Liver (tissue), 9 donors: Measurements from ENCODE around the gene CALM3. TPM values are rescaled to one million over a fixed set of nuclear protein-coding genes. Genes with fewer than 3 reads are reported as not detected.

Experiments
- DNase-seq: peaks from one replicate; pipeline ENCODE4 v3.0.0-alpha.2; 2017; ENCODE audit warnings: low spot score
- H3K27ac ChIP-seq, 2 donors: one replicate each; pipeline ENCODE4 v1.7.0; 2013; ENCODE audit warnings: inconsistent platforms in 2 of 2, low read length in 2 of 2, control low read depth in 1 of 2, low read depth in 1 of 2, mild to moderate bottlenecking in 1 of 2
- H3K27me3 ChIP-seq, 4 donors: one replicate each; pipeline versions ENCODE4 v1.6.1 to v1.7.0; 2013; ENCODE audit warnings: low read length in 3 of 4, inconsistent platforms in 1 of 4, mild to moderate bottlenecking in 1 of 4, moderate library complexity in 1 of 4; ENCODE audit not compliant: control insufficient read depth in 4 of 4, insufficient read depth in 4 of 4
- H3K36me3 ChIP-seq, 4 donors: one replicate each; pipeline versions ENCODE4 v1.6.1 to v1.7.0; 2013; ENCODE audit warnings: low read length in 3 of 4, mild to moderate bottlenecking in 3 of 4, low read depth in 1 of 4, moderate library complexity in 1 of 4; ENCODE audit not compliant: control insufficient read depth in 4 of 4, insufficient read depth in 3 of 4
- H3K4me1 ChIP-seq, 4 donors: one replicate each; pipeline versions ENCODE4 v1.6.1 to v1.7.0; 2013; ENCODE audit warnings: low read length in 3 of 4, mild to moderate bottlenecking in 3 of 4, moderate library complexity in 1 of 4; ENCODE audit not compliant: control insufficient read depth in 4 of 4, insufficient read depth in 4 of 4
- H3K4me3 ChIP-seq, 3 donors: one replicate each; pipeline versions ENCODE4 v1.6.1 to v1.7.0; 2013; ENCODE audit warnings: low read length in 3 of 3, control low read depth in 1 of 3, low read depth in 1 of 3, mild to moderate bottlenecking in 1 of 3
- H3K9ac ChIP-seq, 2 donors: one replicate each; pipeline ENCODE4 v1.7.0; 2013; ENCODE audit warnings: low read length in 2 of 2, mild to moderate bottlenecking in 2 of 2, moderate library complexity in 2 of 2, control low read depth in 1 of 2, low read depth in 1 of 2
- H3K9me3 ChIP-seq, 4 donors: one replicate each; pipeline versions ENCODE4 v1.6.1 to v1.7.0; 2013; ENCODE audit warnings: low read length in 3 of 4; ENCODE audit not compliant: control insufficient read depth in 4 of 4
- EGR1 ChIP-seq, 2 donors: IDR thresholded peaks; 2 replicates each; pipeline ENCODE4 v1.6.1; 2016 to 2018; ENCODE audit warnings: antibody characterized with exemption in 2 of 2, low read depth in 2 of 2
- FOXA1 ChIP-seq: IDR thresholded peaks from 2 replicates; pipeline ENCODE4 v1.6.1; 2016; ENCODE audit warnings: antibody characterized with exemption
- GABPA ChIP-seq, 2 donors: IDR thresholded peaks in 1 of 2; conservative IDR thresholded peaks in 1 of 2; 2 replicates each; pipeline ENCODE4 v1.6.1; 2016; ENCODE audit warnings: antibody characterized with exemption in 2 of 2, mild to moderate bottlenecking in 1 of 2, moderate library complexity in 1 of 2
- HNF4A ChIP-seq, 2 donors: conservative IDR thresholded peaks; 2 replicates each; pipeline ENCODE4 v1.6.1; 2016; ENCODE audit warnings: antibody characterized with exemption in 2 of 2, mild to moderate bottlenecking in 2 of 2
- HNF4G ChIP-seq: IDR thresholded peaks from 2 replicates; pipeline ENCODE4 v1.6.1; 2016; ENCODE audit warnings: antibody characterized with exemption
- JUND ChIP-seq, 2 donors: IDR thresholded peaks; 2 replicates each; pipeline ENCODE4 v1.6.1; 2016; ENCODE audit warnings: antibody characterized with exemption in 2 of 2
- NR2F2 ChIP-seq: IDR thresholded peaks from 2 replicates; pipeline ENCODE4 v1.6.1; 2016; ENCODE audit warnings: antibody characterized with exemption
- RXRA ChIP-seq, 2 donors: IDR thresholded peaks; 2 replicates each; pipeline ENCODE4 v1.6.1; 2017 to 2018; ENCODE audit warnings: antibody characterized with exemption in 2 of 2, mild to moderate bottlenecking in 1 of 2
- SP1 ChIP-seq: IDR thresholded peaks from 2 replicates; pipeline ENCODE4 v1.6.1; 2018; ENCODE audit warnings: antibody characterized with exemption, mild to moderate bottlenecking
- TAF1 ChIP-seq: conservative IDR thresholded peaks from 2 replicates; pipeline ENCODE4 v1.6.1; 2016; ENCODE audit warnings: antibody characterized with exemption, mild to moderate bottlenecking
- YY1 ChIP-seq: IDR thresholded peaks from 2 replicates; pipeline ENCODE4 v1.6.1; 2016; ENCODE audit warnings: antibody characterized with exemption, mild to moderate bottlenecking
- WGBS: extraction: QIAGEN DNeasy Blood & Tissue Kit; methylation state at CpG from one replicate; pipeline ENCODE4 v1.1.7; 2013; 5-methylcytosine and 5-hydroxymethylcytosine counted together
- polyA plus RNA-seq, 2 donors: library from polyadenylated mRNA; stranded (reverse) in 1 of 2; unstranded in 1 of 2; fragments of 200-250 nt in 1 of 2; fragments of >200 nt in 1 of 2; fragmentation: Nextera tagmentation in 1 of 2; extraction: Ambion mirVana in 1 of 2; gene quantifications; one replicate each; pipeline versions ENCODE4 v1.2.1 to v1.2.3, GENCODE V29; 2013 to 2015
- total RNA-seq, 2 donors: library from RNA; depleted of rRNA; stranded (reverse); fragments of >200 nt; gene quantifications; one replicate each; pipeline ENCODE4 v1.2.3, GENCODE V29; 2014
- TF ChIP-seq, protein P1 (sequence below): fragments of 150-350 bp; IDR thresholded peaks from 2 replicates; pipeline ENCODE4 v1.5.1; 2017; ENCODE audit warnings: improper control_type of control experiment, low read depth, low read length; ENCODE audit not compliant: missing input control
- TF ChIP-seq, protein P2 (sequence below): IDR thresholded peaks from 2 replicates; pipeline ENCODE4 v1.6.1; 2016; ENCODE audit warnings: antibody characterized with exemption
- TF ChIP-seq, protein P3 (sequence below): IDR thresholded peaks from 2 replicates; pipeline ENCODE4 v1.6.1; 2016; ENCODE audit warnings: antibody characterized with exemption
- TF ChIP-seq, protein P4 (sequence below): IDR thresholded peaks from 2 replicates; pipeline ENCODE4 v1.6.1; 2016; ENCODE audit warnings: antibody characterized with exemption
- TF ChIP-seq, protein P5 (sequence below): IDR thresholded peaks from 2 replicates; pipeline ENCODE4 v1.6.1; 2016; ENCODE audit warnings: antibody characterized with exemption, mild to moderate bottlenecking
- donor health status: healthy.
- donor health status: healthy.
- donor health status: healthy.
- donor health status: healthy.
- donor health status: healthy.

CALM3 gene
- total and polyA plus RNA-seq, 4 donors = 51.4 to 112 (median 81.7) TPM

DNA sequence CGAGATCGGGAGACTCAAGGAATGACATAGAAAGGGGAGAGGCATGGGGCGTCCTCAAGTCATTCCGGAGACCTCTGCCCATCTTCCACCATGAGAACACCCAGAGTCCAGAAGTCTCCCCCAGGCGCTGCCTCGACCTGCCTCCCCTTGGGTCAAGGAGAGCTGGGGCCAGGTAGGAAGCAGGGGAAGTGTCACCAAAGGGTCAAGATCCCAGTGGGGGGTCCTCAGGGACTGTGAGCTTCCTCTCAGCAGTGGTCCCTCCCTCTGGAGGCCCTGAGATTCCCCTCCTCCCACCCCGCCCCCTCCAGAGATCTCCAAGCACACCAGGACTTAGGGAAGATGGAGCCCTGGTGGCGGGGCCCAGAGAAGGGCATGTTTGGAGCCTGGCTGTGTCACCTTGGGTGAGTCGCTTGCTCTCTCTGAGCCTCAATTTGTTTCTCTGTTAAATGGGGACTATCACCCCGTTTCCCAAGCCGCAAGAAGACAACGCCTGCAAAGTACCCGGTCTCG, 58.9 kb downstream of the CALM3 start:
- WGBS = 13% methylated on average over 14 of the region's 14 CpGs
- TF ChIP-seq FOXA1 (no peak), HNF4A (conservative IDR thresholded peaks at IDR 0.05) (no peak), YY1 (no peak), SP1 (no peak), JUND (IDR thresholded peaks at IDR 0.05) (no peak), RXRA (IDR thresholded peaks at IDR 0.05) (no peak), GABPA (IDR thresholded peaks at IDR 0.05 in 1 of 2, conservative IDR thresholded peaks at IDR 0.05 in 1 of 2) (no peak), NR2F2 (no peak), TAF1 (no peak), EGR1 (IDR thresholded peaks at IDR 0.05; ENCODE audit: low read depth in 2 of 2) (no peak), HNF4G (no peak)
- TF ChIP-seq, protein P1, sequence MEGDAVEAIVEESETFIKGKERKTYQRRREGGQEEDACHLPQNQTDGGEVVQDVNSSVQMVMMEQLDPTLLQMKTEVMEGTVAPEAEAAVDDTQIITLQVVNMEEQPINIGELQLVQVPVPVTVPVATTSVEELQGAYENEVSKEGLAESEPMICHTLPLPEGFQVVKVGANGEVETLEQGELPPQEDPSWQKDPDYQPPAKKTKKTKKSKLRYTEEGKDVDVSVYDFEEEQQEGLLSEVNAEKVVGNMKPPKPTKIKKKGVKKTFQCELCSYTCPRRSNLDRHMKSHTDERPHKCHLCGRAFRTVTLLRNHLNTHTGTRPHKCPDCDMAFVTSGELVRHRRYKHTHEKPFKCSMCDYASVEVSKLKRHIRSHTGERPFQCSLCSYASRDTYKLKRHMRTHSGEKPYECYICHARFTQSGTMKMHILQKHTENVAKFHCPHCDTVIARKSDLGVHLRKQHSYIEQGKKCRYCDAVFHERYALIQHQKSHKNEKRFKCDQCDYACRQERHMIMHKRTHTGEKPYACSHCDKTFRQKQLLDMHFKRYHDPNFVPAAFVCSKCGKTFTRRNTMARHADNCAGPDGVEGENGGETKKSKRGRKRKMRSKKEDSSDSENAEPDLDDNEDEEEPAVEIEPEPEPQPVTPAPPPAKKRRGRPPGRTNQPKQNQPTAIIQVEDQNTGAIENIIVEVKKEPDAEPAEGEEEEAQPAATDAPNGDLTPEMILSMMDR = no peak
- TF ChIP-seq, protein P2, sequence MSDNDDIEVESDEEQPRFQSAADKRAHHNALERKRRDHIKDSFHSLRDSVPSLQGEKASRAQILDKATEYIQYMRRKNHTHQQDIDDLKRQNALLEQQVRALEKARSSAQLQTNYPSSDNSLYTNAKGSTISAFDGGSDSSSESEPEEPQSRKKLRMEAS = no peak
- TF ChIP-seq, protein P3, sequence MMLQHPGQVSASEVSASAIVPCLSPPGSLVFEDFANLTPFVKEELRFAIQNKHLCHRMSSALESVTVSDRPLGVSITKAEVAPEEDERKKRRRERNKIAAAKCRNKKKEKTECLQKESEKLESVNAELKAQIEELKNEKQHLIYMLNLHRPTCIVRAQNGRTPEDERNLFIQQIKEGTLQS = no peak
- TF ChIP-seq, protein P4, sequence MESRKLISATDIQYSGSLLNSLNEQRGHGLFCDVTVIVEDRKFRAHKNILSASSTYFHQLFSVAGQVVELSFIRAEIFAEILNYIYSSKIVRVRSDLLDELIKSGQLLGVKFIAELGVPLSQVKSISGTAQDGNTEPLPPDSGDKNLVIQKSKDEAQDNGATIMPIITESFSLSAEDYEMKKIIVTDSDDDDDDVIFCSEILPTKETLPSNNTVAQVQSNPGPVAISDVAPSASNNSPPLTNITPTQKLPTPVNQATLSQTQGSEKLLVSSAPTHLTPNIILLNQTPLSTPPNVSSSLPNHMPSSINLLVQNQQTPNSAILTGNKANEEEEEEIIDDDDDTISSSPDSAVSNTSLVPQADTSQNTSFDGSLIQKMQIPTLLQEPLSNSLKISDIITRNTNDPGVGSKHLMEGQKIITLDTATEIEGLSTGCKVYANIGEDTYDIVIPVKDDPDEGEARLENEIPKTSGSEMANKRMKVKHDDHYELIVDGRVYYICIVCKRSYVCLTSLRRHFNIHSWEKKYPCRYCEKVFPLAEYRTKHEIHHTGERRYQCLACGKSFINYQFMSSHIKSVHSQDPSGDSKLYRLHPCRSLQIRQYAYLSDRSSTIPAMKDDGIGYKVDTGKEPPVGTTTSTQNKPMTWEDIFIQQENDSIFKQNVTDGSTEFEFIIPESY = no peak
- TF ChIP-seq, protein P5, sequence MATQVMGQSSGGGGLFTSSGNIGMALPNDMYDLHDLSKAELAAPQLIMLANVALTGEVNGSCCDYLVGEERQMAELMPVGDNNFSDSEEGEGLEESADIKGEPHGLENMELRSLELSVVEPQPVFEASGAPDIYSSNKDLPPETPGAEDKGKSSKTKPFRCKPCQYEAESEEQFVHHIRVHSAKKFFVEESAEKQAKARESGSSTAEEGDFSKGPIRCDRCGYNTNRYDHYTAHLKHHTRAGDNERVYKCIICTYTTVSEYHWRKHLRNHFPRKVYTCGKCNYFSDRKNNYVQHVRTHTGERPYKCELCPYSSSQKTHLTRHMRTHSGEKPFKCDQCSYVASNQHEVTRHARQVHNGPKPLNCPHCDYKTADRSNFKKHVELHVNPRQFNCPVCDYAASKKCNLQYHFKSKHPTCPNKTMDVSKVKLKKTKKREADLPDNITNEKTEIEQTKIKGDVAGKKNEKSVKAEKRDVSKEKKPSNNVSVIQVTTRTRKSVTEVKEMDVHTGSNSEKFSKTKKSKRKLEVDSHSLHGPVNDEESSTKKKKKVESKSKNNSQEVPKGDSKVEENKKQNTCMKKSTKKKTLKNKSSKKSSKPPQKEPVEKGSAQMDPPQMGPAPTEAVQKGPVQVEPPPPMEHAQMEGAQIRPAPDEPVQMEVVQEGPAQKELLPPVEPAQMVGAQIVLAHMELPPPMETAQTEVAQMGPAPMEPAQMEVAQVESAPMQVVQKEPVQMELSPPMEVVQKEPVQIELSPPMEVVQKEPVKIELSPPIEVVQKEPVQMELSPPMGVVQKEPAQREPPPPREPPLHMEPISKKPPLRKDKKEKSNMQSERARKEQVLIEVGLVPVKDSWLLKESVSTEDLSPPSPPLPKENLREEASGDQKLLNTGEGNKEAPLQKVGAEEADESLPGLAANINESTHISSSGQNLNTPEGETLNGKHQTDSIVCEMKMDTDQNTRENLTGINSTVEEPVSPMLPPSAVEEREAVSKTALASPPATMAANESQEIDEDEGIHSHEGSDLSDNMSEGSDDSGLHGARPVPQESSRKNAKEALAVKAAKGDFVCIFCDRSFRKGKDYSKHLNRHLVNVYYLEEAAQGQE = no peak
- DNase-seq = no peak
- Histone ChIP-seq H3K27me3 (peaks cover 0 to 7% (median 4%) of the 10 kb centered on the region in 4 donors), H3K9ac (no peak overlapping the region), H3K27ac (peak overlapping the region; percentile 43 to 69), H3K9me3 (no peaks in the 10 kb centered on the region), H3K36me3 (no peaks in the 10 kb centered on the region), H3K4me3 (peak overlapping the region in 1 of 3 donors; percentile 66), H3K4me1 (peaks cover 5 to 26% (median 12%) of the 10 kb centered on the region in 4 donors)

Other genes starting within 250 kb of the CALM3 start
- 1 to 10 TPM in 1 of 2 donors, under 1 TPM in 1; 0.75 to 5.9 TPM for gene CCDC8, start 187.8 kb upstream of the CALM3 start, total RNA-seq
- under 1 TPM; 0.18 to 0.48 TPM for gene CCDC8, start 187.8 kb upstream of the CALM3 start, polyA plus RNA-seq
- gene PNMA8C, start 172.4 kb upstream of the CALM3 start, total RNA-seq = under 1 TPM in 1 of 2 donors, not detected in 1; under 0.01 TPM
- gene PNMA8C, start 172.4 kb upstream of the CALM3 start, polyA plus RNA-seq = not detected
- under 1 TPM; 0.17 to 0.93 TPM for gene PNMA8A, start 129.8 kb upstream of the CALM3 start, total RNA-seq
- under 1 TPM in 1 of 2 donors, not detected in 1; 0.22 TPM for gene PNMA8A, start 129.8 kb upstream of the CALM3 start, polyA plus RNA-seq
- gene PNMA8B, start 105.5 kb upstream of the CALM3 start, total RNA-seq = under 1 TPM; 0.51 to 0.59 TPM
- under 1 TPM; 0.15 to 0.27 TPM for gene PNMA8B, start 105.5 kb upstream of the CALM3 start, polyA plus RNA-seq
- gene PTGIR, start 23.8 kb downstream of the CALM3 start, total RNA-seq = 1 to 10 TPM; 1.4 to 2.8 TPM
- gene PTGIR, start 23.8 kb downstream of the CALM3 start, polyA plus RNA-seq = 1 to 10 TPM; 2.9 to 5.9 TPM
- gene GNG8, start 34.9 kb downstream of the CALM3 start, total RNA-seq = not detected
- gene GNG8, start 34.9 kb downstream of the CALM3 start, polyA plus RNA-seq = not detected
- 1 to 10 TPM; 1.0 to 1.1 TPM for gene DACT3, start 59.9 kb downstream of the CALM3 start, total RNA-seq
- 1 to 10 TPM in 1 of 2 donors, under 1 TPM in 1; 0.32 to 1.4 TPM for gene DACT3, start 59.9 kb downstream of the CALM3 start, polyA plus RNA-seq
- gene PRKD2, start 115.8 kb downstream of the CALM3 start, total RNA-seq = 10 to 100 TPM in 1 of 2 donors, 1 to 10 TPM in 1; 8.5 to 14.4 TPM
- gene PRKD2, start 115.8 kb downstream of the CALM3 start, polyA plus RNA-seq = 10 to 100 TPM in 1 of 2 donors, 1 to 10 TPM in 1; 7.3 to 10.0 TPM
- gene FKRP, start 144.7 kb downstream of the CALM3 start, total RNA-seq = 10 to 100 TPM in 1 of 2 donors, 1 to 10 TPM in 1; 7.5 to 11.1 TPM
- gene FKRP, start 144.7 kb downstream of the CALM3 start, polyA plus RNA-seq = 1 to 10 TPM; 2.5 to 8.8 TPM
- gene STRN4, start 145.1 kb downstream of the CALM3 start, total RNA-seq = 10 to 100 TPM; 29.4 to 29.9 TPM
- 10 to 100 TPM in 1 of 2 donors, 1 to 10 TPM in 1; 9.5 to 20.2 TPM for gene STRN4, start 145.1 kb downstream of the CALM3 start, polyA plus RNA-seq
- gene SLC1A5, start 187.3 kb downstream of the CALM3 start, total RNA-seq = 10 to 100 TPM in 1 of 2 donors, 1 to 10 TPM in 1; 6.2 to 90.8 TPM
- gene SLC1A5, start 187.3 kb downstream of the CALM3 start, polyA plus RNA-seq = 1 to 10 TPM; 1.5 to 6.0 TPM
- 10 to 100 TPM; 28.3 to 71.2 TPM for gene AP2S1, start 249.5 kb downstream of the CALM3 start, total RNA-seq
- 100 to 1,000 TPM in 1 of 2 donors, 10 to 100 TPM in 1; 86.9 to 168 TPM for gene AP2S1, start 249.5 kb downstream of the CALM3 start, polyA plus RNA-seq